GM19023 (cell line): ENCODE data around the gene NUFIP1.
"Not testable (repeated sequence)": the region's sequence is repeated elsewhere in the genome, so short reads cannot be mapped to it uniquely, and the experiment has no call there.

Experiments used
- ATAC-seq: cut with Tn5 transposase; IDR thresholded peaks from one replicate; pipeline ENCODE4 v1.9.1; 2021; ENCODE audit warnings: mild to moderate bottlenecking, moderate library complexity; ENCODE audit not compliant: unreplicated experiment

NUFIP1 gene

GRCh38 chr13:44921931-44922758 lies 67.1 kb downstream of the NUFIP1 start:
- no peak for ATAC-seq

- no peak for ATAC-seq
These were observed 67.9 kb downstream of the NUFIP1 start for GRCh38 chr13:44921246-44921877.

- no peak for ATAC-seq
These were observed 69.3 kb downstream of the NUFIP1 start for GRCh38 chr13:44920013-44920412.

GRCh38 chr13:44919104-44919804 lies 70.0 kb downstream of the NUFIP1 start:
- ATAC-seq, result no peak

- ATAC-seq, result peak; percentile 86
These were observed 70.8 kb downstream of the NUFIP1 start for GRCh38 chr13:44918326-44919103.

- peak; percentile 82 for ATAC-seq
These were observed 71.5 kb downstream of the NUFIP1 start for GRCh38 chr13:44917589-44918325.

GRCh38 chr13:44912278-44913016 lies 76.8 kb downstream of the NUFIP1 start:
- ATAC-seq, result no peak

- ATAC-seq, result no peak
These were observed 80.6 kb downstream of the NUFIP1 start for GRCh38 chr13:44908712-44909111.

GRCh38 chr13:44908266-44908665 lies 81.0 kb downstream of the NUFIP1 start:
- ATAC-seq, result no peak

GRCh38 chr13:44906713-44907112 lies 82.6 kb downstream of the NUFIP1 start:
- ATAC-seq, result no peak

GRCh38 chr13:44906230-44906629 lies 83.0 kb downstream of the NUFIP1 start:
- ATAC-seq, result no peak

GRCh38 chr13:44905556-44905955 lies 83.7 kb downstream of the NUFIP1 start:
- ATAC-seq, result no peak

GRCh38 chr13:44904967-44905366 lies 84.3 kb downstream of the NUFIP1 start:
- ATAC-seq, result no peak

- no peak for ATAC-seq
These were observed 85.7 kb downstream of the NUFIP1 start for GRCh38 chr13:44903574-44903985.

GRCh38 chr13:44902738-44903137 lies 86.5 kb downstream of the NUFIP1 start:
- ATAC-seq, result no peak

GRCh38 chr13:44899967-44900366 lies 89.3 kb downstream of the NUFIP1 start:
- ATAC-seq, result no peak

- not testable (repeated sequence) for ATAC-seq
These were observed 91.0 kb downstream of the NUFIP1 start for GRCh38 chr13:44898308-44898707.

GRCh38 chr13:44895953-44896335 lies 93.3 kb downstream of the NUFIP1 start:
- no peak for ATAC-seq

- no peak for ATAC-seq
These were observed 93.9 kb downstream of the NUFIP1 start for GRCh38 chr13:44895264-44895952.
